H9 (cell line): ENCODE measurements around the gene ADH1B. TPM values are rescaled to one million over a fixed set of nuclear protein-coding genes. Genes with fewer than 3 reads are reported as not detected.

Source experiments
- DNase-seq: peaks from one replicate; pipeline ENCODE4 v3.0.0-alpha.2; 2017
- H2AFZ ChIP-seq: one replicate; pipeline ENCODE4 v1.6.1; 2013; ENCODE audit warnings: mild to moderate bottlenecking, low read length, control low read depth, moderate library complexity
- H2AK5ac ChIP-seq: 2 replicates; pipeline ENCODE4 v1.6.1; 2013; ENCODE audit warnings: low read length, control low read depth, mixed read lengths; ENCODE audit not compliant: insufficient read length
- H2BK120ac ChIP-seq: one replicate; pipeline ENCODE4 v1.6.1; 2013; ENCODE audit warnings: low read depth, mild to moderate bottlenecking, low read length, control low read depth, inconsistent platforms; ENCODE audit not compliant: poor library complexity, severe bottlenecking
- H2BK12ac ChIP-seq: 2 replicates; pipeline ENCODE4 v1.6.1; 2013; ENCODE audit warnings: low read length, control low read depth, mixed read lengths, low read depth; ENCODE audit not compliant: insufficient read length
- H2BK15ac ChIP-seq: 2 replicates; pipeline ENCODE4 v1.6.1; 2013; ENCODE audit warnings: low read depth, low read length, control low read depth
- H2BK20ac ChIP-seq: one replicate; pipeline ENCODE4 v1.6.1; 2013; ENCODE audit warnings: low read depth, mild to moderate bottlenecking, low read length, control low read depth, inconsistent platforms; ENCODE audit not compliant: poor library complexity, severe bottlenecking
- H2BK5ac ChIP-seq: 2 replicates; pipeline ENCODE4 v1.6.1; 2013; ENCODE audit warnings: low read length, control low read depth, mixed read lengths; ENCODE audit not compliant: insufficient read length
- H3K14ac ChIP-seq: 2 replicates; pipeline ENCODE4 v1.6.1; 2013; ENCODE audit warnings: low read length, control low read depth; ENCODE audit not compliant: insufficient read depth
- H3K18ac ChIP-seq: 2 replicates; pipeline ENCODE4 v1.6.1; 2013; ENCODE audit warnings: low read depth, mild to moderate bottlenecking, mixed read lengths, low read length, control low read depth; ENCODE audit not compliant: insufficient read length
- H3K23ac ChIP-seq: 2 replicates; pipeline ENCODE4 v1.6.1; 2013; ENCODE audit warnings: low read length, control low read depth, mixed read lengths, low read depth; ENCODE audit not compliant: insufficient read length
- H3K23me2 ChIP-seq: 2 replicates; pipeline ENCODE4 v1.6.1; 2013; ENCODE audit warnings: low read depth, mild to moderate bottlenecking, mixed read lengths, low read length, control low read depth; ENCODE audit not compliant: insufficient read length, poor library complexity, severe bottlenecking
- H3K27ac ChIP-seq: 2 replicates; pipeline ENCODE4 v1.5.1; 2013; ENCODE audit warnings: low read length, control low read depth, mixed read lengths, low read depth; ENCODE audit not compliant: insufficient read length
- H3K27me3 ChIP-seq: 2 replicates; pipeline ENCODE4 v1.6.1; 2013; ENCODE audit warnings: low read length, control low read depth, inconsistent platforms; ENCODE audit not compliant: insufficient read depth
- H3K4ac ChIP-seq: 2 replicates; pipeline ENCODE4 v1.6.1; 2013; ENCODE audit warnings: low read depth, mild to moderate bottlenecking, control low read depth, inconsistent platforms, low read length, moderate library complexity
- H3K4me1 ChIP-seq: 2 replicates; pipeline ENCODE4 v1.6.1; 2013; ENCODE audit warnings: low read length, control low read depth, inconsistent platforms; ENCODE audit not compliant: insufficient read depth
- H3K4me2 ChIP-seq: 2 replicates; pipeline ENCODE4 v1.6.1; 2013; ENCODE audit warnings: low read length, control low read depth, mixed read lengths; ENCODE audit not compliant: insufficient read length, insufficient read depth
- H3K56ac ChIP-seq: 2 replicates; pipeline ENCODE4 v1.6.1; 2013; ENCODE audit warnings: low read depth, mild to moderate bottlenecking, mixed read lengths, low read length, control low read depth; ENCODE audit not compliant: insufficient read length
- H3K79me1 ChIP-seq: 2 replicates; pipeline ENCODE4 v1.6.1; 2013; ENCODE audit warnings: low read depth, mild to moderate bottlenecking, moderate library complexity, low read length, control low read depth, inconsistent platforms; ENCODE audit not compliant: insufficient read depth, poor library complexity, severe bottlenecking
- H3K79me2 ChIP-seq: 2 replicates; pipeline ENCODE4 v1.6.1; 2013; ENCODE audit warnings: low read length, control low read depth, inconsistent platforms; ENCODE audit not compliant: insufficient read depth
- H3K9ac ChIP-seq: 2 replicates; pipeline ENCODE4 v1.6.1; 2013; ENCODE audit warnings: low read length, control low read depth, mixed read lengths; ENCODE audit not compliant: insufficient read length; ENCODE audit errors: extremely low read depth
- H3K9me3 ChIP-seq: one replicate; pipeline ENCODE4 v1.6.1; 2013; ENCODE audit warnings: low read depth, low read length, inconsistent platforms; ENCODE audit not compliant: control insufficient read depth
- H3T11ph ChIP-seq: one replicate; pipeline ENCODE4 v1.6.1; 2013; ENCODE audit warnings: mild to moderate bottlenecking, low read length, control low read depth, inconsistent platforms
- H4K20me1 ChIP-seq: one replicate; pipeline ENCODE4 v1.6.1; 2013; ENCODE audit not compliant: control insufficient read depth, insufficient read length, insufficient read depth
- H4K5ac ChIP-seq: 2 replicates; pipeline ENCODE4 v1.6.1; 2013; ENCODE audit warnings: low read depth, mild to moderate bottlenecking, mixed read lengths, low read length, control low read depth; ENCODE audit not compliant: insufficient read length
- H4K8ac ChIP-seq: replicated peaks from 2 replicates; pipeline ENCODE4 v1.6.1; 2013; ENCODE audit warnings: low read length, control low read depth, mixed read lengths, low read depth; ENCODE audit not compliant: insufficient read length
- H4K91ac ChIP-seq: 2 replicates; pipeline ENCODE4 v1.6.1; 2013; ENCODE audit warnings: low read depth, mild to moderate bottlenecking, moderate library complexity, mixed read lengths, low read length, control low read depth; ENCODE audit not compliant: insufficient read length
- H3K27ac Mint-ChIP-seq, 3 experiments: 2 replicates in 2 of 3; 3 replicates in 1 of 3; pipeline ENCODE4 v1.8.0; 2020 to 2021; ENCODE audit warnings: mixed read lengths in 3 of 3, mild to moderate bottlenecking in 1 of 3, moderate library complexity in 1 of 3
- H3K27me3 Mint-ChIP-seq: 2 replicates; pipeline ENCODE4 v1.8.0; 2021; ENCODE audit warnings: low read depth, mild to moderate bottlenecking, moderate library complexity, mixed read lengths
- H3K36me3 Mint-ChIP-seq, 3 experiments: 2 replicates in 2 of 3; 3 replicates in 1 of 3; pipeline ENCODE4 v1.8.0; 2020 to 2021; ENCODE audit warnings: low read depth in 3 of 3, mixed read lengths in 3 of 3; ENCODE audit not compliant: insufficient read depth in 1 of 3
- H3K4me1 Mint-ChIP-seq, 2 experiments: 2 replicates each; pipeline ENCODE4 v1.8.0; 2020; ENCODE audit warnings: mixed read lengths in 2 of 2
- H3K4me3 Mint-ChIP-seq, 2 experiments: 2 replicates in 1 of 2; 3 replicates in 1 of 2; pipeline ENCODE4 v1.8.0; 2020 to 2021; ENCODE audit warnings: mild to moderate bottlenecking in 2 of 2, mixed read lengths in 2 of 2, moderate library complexity in 1 of 2
- H3K9me3 Mint-ChIP-seq, 2 experiments: 2 replicates in 1 of 2; 3 replicates in 1 of 2; pipeline ENCODE4 v1.8.0; 2020; ENCODE audit warnings: mild to moderate bottlenecking in 2 of 2, mixed read lengths in 2 of 2, moderate library complexity in 1 of 2
- WGBS: extraction: QIAGEN DNeasy Blood & Tissue Kit; methylation state at CpG from one replicate; pipeline ENCODE4 v1.1.7; 2013; ENCODE audit warnings: missing lambda C conversion rate, low lambda C conversion rate, mixed read lengths; ENCODE audit not compliant: insufficient read length; ENCODE audit errors: extremely low coverage; 5-methylcytosine and 5-hydroxymethylcytosine counted together
- total RNA-seq: library from RNA; stranded (reverse); gene quantifications from 2 replicates; pipeline ENCODE4 v1.2.1, GENCODE V29; 2021
- TF ChIP-seq, protein P1 (sequence below): fragments of 200-600 bp; sonication (generic); conservative IDR thresholded peaks from 3 replicates; pipeline ENCODE4 v1.8.0; 2021; ENCODE audit warnings: antibody characterized with exemption, mild to moderate bottlenecking

ADH1B gene
- total RNA-seq, 1 experiment from 2014 or later: not detected

DNA sequence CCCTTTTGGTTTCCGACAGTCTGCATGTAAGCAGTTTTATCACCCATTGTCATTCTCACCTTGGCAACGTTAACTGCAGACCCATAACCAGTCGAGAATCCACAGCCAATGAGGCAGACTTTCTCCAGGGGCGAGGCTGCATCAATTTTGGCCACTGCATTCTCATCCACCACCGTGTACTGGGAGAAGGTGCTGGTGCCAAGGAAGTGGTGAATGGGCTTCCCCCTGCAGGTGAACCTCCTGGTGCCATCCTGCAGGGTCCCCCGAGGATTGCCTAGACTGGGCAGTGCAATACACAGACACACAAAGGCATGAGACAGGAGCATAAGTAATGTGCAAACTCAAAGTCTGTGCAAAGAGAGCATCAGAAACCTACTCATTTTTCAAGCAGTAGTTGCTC is 5.4 kb downstream of the ADH1B start:
- Histone ChIP-seq H2AK5ac (no peak overlapping the region), H3K23me2 (no peaks in the 10 kb centered on the region), H4K8ac (no peak overlapping the region), H3K4me1 (no peaks in the 10 kb centered on the region), H4K91ac (no peak overlapping the region), H3K79me2 (no peaks in the 10 kb centered on the region), H2BK15ac (no peak overlapping the region), H3K56ac (no peak overlapping the region), H2BK12ac (no peak overlapping the region), H3K9ac (no peak overlapping the region), H2BK20ac (no peak overlapping the region), H3K79me1 (no peaks in the 10 kb centered on the region), H3K18ac (no peak overlapping the region), H4K5ac (no peak overlapping the region), H3K14ac (no peak overlapping the region), H3T11ph (no peak overlapping the region), H3K9me3 (no peaks in the 10 kb centered on the region), H3K27me3 (no peaks in the 10 kb centered on the region), H2BK120ac (no peak overlapping the region), H3K23ac (no peak overlapping the region), H2BK5ac (no peak overlapping the region), H3K4ac (no peak overlapping the region), H4K20me1 (no peaks in the 10 kb centered on the region), H3K4me2 (no peak overlapping the region), H3K27ac (no peak overlapping the region), H2AFZ (no peak overlapping the region)
- Mint-ChIP-seq H3K9me3 (no peaks in the 10 kb centered on the region), H3K27me3 (no peaks in the 10 kb centered on the region), H3K27ac (no peak overlapping the region), H3K4me1 (peaks cover 1 to 2% of the 10 kb centered on the region in 2 experiments; a peak in 1 of 4 replicates), H3K4me3 (no peak overlapping the region), H3K36me3 (no peaks in the 10 kb centered on the region)
- WGBS: no CpG with 5 or more reads among the region's 6 CpGs
- DNase-seq: no peak
- TF ChIP-seq, protein P1, sequence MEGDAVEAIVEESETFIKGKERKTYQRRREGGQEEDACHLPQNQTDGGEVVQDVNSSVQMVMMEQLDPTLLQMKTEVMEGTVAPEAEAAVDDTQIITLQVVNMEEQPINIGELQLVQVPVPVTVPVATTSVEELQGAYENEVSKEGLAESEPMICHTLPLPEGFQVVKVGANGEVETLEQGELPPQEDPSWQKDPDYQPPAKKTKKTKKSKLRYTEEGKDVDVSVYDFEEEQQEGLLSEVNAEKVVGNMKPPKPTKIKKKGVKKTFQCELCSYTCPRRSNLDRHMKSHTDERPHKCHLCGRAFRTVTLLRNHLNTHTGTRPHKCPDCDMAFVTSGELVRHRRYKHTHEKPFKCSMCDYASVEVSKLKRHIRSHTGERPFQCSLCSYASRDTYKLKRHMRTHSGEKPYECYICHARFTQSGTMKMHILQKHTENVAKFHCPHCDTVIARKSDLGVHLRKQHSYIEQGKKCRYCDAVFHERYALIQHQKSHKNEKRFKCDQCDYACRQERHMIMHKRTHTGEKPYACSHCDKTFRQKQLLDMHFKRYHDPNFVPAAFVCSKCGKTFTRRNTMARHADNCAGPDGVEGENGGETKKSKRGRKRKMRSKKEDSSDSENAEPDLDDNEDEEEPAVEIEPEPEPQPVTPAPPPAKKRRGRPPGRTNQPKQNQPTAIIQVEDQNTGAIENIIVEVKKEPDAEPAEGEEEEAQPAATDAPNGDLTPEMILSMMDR: no peak
